Measurements from ENCODE around the gene GMPR.

DNA sequence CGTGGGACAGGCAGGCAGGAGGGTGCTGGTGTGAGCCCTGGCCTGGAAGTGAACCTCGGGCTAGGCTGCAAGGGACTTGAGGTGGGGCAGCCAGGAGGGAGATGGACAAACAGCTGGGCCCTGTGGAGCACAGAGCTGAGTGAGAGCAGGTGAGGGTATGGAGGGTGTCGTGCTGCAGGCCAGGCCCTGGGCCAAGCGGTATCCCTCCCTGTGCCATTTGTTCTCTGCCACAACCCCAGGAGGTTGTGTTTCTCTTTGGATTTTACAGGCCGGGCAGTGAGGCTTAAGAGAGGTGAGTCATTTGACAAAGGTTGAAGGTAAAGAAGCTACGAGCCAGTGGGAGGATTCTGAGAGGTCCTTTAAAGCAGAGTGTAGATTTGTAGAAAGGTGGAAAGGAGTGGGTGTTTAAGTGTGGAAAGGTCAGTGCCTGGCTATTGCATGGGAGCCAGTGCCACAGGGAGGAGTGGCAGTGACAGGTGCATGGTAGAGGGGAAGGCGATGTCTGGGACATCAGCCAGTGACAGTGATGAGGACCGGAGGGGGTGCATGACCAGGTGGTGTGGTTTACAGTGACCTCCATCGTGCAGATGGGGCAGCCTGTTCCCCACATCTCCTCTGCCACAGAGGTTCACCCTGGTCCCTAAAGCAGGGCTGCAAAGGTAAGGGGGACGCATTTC, 39.8 kb downstream of the GMPR start:
- TF ChIP-seq, protein P1, sequence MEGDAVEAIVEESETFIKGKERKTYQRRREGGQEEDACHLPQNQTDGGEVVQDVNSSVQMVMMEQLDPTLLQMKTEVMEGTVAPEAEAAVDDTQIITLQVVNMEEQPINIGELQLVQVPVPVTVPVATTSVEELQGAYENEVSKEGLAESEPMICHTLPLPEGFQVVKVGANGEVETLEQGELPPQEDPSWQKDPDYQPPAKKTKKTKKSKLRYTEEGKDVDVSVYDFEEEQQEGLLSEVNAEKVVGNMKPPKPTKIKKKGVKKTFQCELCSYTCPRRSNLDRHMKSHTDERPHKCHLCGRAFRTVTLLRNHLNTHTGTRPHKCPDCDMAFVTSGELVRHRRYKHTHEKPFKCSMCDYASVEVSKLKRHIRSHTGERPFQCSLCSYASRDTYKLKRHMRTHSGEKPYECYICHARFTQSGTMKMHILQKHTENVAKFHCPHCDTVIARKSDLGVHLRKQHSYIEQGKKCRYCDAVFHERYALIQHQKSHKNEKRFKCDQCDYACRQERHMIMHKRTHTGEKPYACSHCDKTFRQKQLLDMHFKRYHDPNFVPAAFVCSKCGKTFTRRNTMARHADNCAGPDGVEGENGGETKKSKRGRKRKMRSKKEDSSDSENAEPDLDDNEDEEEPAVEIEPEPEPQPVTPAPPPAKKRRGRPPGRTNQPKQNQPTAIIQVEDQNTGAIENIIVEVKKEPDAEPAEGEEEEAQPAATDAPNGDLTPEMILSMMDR (conservative IDR thresholded peaks at IDR 0.05): no peak
- TF ChIP-seq EZH2 (IDR thresholded peaks at IDR 0.05; ENCODE audit: low read depth): no peak

Measured in PC-9 (cell line).